Measurements from ENCODE around the gene SSH2. TPM values are rescaled to one million over a fixed set of nuclear protein-coding genes. Genes with fewer than 3 reads are reported as not detected.
"Not testable (repeated sequence)": the region's sequence is repeated elsewhere in the genome, so short reads cannot be mapped to it uniquely, and the experiment has no call there.

The SSH2 gene
- total RNA-seq, 1 donor from 2014 or later: 32.1 TPM

DNA sequence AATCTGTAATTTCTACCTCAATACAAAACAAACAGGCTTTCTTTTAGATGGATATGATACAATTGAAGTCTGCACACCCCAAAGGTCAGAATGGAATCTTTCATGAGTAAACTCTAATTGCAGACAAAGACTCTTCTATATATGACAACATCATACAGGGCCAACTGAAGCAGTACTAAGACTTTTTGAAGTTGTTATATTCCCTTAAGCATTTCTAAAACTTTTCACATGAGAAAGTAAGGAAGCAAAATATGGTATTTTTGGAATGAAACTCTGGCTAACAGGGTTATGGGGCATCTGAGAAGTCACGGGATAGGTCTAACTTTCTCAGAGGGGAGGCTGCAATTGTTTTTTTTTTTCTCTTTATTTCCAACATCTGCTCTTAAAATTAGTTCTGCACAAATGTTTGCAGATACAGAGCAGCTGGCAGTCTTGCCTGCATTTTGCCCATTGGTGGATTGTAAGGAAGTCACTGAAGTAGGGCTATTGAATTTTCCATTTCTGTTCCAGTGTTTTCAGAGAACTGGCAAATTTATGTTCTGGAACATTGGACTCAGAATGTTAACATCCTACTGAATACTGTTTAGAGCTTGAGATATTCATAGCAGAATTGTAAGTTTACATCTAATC is 59.1 kb downstream of the SSH2 start:
- peak; percentile 91 for DNase-seq

DNA sequence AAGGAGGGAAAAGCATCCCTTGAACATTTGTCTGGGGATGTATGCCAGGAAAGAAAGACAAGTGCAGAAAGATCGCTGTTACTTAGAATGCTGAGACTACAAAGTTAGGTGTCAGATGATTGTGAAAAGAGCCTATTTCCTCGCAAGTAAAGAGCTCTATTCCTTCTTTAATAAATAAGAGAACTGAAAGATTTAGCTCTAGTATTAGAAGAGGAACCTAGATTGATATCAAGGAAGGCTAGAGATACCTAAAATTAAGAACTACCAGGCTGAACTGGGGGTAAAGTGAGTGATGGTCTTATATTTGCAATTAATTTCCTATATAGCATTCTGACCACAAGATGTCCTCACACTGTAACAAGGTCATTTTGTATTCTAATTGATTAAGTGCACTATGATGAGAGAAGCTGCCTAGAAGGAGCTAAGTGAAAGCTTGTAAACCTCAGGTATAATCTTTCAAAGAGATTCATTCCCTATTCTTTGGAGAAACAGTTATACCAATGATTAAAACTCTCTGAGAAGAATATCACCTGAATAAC is 62.3 kb downstream of the SSH2 start:
- DNase-seq: peak; percentile 42

DNA sequence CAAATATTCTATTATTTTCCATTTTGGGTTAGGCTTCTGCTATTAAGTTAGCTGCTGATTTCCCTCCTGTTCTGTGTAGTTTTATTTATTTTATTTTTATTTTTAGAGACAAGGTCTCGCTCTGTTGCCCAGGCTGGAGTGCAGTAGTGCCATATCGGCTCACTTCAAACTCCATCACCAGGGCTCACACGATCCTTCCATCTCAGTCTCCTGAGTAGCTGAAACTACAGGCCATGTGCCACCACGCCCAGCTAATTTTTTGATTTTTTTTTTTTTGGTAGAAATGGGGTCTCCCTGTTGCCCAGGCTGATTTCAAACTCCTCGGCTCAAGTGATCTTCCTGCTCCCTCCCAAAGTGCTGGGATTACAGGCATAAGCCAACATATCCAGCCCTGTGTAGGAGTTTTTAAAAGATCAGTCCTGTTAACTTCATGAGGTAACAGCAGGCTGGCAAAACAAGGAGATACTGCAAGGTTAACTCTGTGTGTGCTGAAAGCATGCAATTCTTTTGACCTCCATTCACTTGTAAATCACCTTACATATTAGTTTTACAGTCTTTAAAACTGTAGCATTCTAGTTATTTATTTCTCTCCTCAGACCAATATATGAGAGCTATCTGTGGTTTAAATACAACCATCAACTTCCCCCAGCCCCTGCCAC is 63.2 kb downstream of the SSH2 start:
- peak; percentile 15 for DNase-seq

DNA sequence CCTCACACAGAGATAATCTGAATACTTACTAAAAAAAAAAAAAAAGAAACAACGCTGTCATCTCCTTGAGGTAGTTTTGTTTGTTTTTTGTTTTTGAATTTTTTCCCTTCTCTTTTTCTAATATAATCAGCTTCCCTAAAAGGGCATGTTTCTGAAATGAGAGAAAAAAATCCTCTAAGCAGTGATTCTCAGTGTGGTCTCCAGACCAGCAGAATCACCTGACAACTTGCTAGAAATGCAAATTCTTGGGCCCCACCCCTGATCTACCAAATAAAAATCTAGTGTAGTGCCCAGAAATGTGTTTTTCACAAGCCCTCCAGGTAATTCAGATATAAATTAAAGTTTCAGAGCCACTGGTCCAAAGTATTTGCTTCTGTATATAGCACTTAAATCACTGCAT is 65.4 kb downstream of the SSH2 start:
- no peak for DNase-seq

DNA sequence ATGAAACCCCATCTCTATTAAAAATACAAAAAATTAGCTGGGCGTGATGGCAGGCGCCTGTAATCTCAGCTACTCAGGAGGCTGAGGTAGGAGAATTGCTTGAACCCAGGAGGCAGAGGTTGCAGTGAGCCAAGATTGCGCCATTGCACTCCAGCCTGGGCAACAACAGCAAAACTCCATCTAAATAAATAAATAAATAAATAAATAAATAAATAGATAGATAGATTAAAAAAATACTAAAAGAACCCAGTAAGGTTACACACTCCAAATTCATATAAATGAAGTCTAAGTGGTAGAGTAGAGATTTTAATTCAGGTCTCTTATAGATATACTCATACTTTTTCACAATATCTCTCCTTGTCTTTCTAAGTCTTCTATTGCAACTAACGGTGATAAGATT is 65.9 kb downstream of the SSH2 start:
- DNase-seq: not testable (repeated sequence)

DNA sequence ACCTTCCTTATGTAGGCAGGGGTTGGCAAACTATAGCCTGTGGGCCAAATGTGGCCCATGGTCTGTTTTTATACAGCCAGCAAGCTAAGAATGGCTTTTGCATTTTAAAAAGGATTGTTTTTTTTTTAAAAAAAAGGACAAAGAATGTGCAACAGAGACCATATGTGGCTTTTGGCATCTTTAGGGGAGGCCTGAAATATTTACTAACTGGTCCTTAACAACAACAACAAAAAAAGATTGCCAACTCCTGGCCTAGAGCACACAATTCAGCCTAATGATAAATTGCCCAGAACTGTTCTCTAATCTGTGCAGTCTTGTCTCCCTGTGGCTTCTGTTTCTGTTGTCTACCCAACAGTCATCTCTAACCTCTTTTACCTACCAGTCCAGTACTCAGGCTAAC is 67.1 kb downstream of the SSH2 start:
- DNase-seq: no peak

DNA sequence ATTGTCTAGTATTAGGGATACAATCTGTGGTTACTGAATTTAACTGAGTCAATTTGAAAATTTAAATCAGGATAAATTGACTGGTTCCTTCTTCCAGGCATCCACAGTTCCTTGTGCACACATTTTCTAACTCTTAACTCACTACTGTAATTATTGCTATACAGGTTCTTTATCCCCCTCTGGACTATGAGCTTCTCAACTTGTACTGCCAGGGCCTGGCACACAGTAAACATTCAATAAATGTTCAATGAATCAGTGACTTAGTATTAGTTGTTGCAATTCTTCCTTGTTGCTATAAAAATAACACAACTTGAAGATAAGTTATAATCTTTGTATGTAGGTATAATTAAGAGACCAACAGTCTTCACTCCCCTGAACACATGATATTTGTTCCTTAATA is 67.9 kb downstream of the SSH2 start:
- no peak for DNase-seq

DNA sequence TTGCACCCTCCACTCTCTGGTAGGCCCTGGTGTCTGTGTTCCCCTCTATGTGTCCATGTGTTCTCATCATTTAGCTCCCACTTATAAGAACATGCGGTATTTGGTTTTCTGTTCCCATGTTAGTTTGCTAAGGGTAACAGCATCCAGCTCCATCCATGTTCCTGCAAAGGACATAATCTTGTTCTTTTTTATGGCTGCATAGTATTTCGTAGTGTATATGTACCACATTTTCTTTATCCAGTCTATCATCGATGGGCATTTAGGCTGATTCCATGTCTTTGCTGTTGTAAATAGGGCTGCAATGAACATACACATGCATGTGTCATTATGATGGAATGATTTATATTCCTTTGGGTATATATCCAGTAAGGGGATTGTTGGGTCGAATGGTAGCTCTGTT is 70.6 kb downstream of the SSH2 start:
- DNase-seq: not testable (repeated sequence)

DNA sequence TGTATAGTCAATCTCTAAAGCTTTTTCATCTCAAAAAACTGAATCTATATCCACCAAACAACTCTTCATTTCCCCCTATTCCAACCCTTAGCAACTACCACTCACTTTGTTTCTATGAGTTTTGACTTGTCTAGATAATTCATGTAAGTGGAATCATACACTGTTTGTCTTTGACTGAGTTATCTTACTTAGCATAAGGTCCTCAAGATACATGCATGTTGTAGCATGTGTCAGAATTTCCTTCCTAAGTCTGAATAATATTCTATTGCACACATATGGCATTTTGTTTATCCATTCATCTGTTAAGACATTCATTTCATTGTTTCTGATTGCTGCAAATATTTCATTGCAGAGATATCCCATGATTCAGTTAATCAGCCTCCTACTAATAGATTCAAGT is 72.2 kb downstream of the SSH2 start:
- DNase-seq: no peak

DNA sequence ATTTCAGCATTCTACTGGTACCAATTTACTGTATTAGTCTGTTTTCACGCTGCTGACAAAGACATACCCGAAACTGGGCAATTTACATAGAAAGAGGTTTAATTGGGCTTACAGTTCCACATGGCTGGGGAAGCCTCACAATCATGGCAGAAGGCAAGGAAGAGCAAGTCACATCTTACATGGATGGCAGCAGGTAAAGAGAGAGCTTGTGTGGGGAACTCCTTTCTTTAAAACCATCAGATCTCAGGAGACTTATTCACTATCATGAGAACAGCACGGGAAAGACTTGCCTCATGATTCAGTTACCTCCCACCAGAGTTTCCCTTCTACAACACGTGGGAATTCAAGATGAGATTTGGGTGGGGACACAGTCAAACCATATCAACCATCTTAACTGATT is 72.9 kb downstream of the SSH2 start:
- DNase-seq: not testable (repeated sequence)

DNA sequence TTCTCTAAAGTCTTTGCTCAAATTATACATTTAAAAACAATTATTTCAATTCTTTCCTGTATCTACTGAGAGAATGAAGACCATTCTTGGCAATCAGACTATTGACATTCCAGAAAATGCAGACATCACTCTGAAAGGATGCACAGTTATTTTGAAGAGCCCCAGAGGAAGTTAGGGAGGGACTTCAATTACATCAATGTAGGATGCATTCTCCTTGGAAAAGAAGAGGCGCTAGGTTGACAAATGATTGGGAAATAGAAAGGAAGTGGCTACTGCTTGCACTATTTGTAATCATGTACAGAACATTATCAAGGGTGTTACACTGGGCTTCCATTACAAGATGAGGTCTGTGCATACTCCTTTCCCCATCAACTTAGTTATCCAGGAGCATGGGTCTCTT is 74.3 kb downstream of the SSH2 start:
- DNase-seq: no peak

DNA sequence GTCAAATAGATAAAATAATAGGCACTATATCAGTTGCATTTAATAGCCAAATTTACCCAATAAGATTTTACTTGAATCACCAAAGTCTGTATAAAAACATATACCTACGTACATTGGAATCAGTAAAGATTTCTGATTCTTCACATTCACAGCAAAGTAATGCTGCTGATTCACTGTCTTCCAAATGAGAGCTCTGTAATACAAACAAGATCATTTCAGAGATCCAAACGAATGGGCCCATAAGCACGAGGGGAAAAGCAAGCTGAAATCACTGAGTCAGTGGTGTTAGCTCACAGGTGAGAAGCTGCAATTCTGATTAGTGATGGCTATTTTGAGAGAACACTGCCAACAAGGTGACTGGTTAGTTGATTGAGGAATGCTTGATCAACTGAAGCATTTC is 81.3 kb downstream of the SSH2 start:
- no peak for DNase-seq

DNA sequence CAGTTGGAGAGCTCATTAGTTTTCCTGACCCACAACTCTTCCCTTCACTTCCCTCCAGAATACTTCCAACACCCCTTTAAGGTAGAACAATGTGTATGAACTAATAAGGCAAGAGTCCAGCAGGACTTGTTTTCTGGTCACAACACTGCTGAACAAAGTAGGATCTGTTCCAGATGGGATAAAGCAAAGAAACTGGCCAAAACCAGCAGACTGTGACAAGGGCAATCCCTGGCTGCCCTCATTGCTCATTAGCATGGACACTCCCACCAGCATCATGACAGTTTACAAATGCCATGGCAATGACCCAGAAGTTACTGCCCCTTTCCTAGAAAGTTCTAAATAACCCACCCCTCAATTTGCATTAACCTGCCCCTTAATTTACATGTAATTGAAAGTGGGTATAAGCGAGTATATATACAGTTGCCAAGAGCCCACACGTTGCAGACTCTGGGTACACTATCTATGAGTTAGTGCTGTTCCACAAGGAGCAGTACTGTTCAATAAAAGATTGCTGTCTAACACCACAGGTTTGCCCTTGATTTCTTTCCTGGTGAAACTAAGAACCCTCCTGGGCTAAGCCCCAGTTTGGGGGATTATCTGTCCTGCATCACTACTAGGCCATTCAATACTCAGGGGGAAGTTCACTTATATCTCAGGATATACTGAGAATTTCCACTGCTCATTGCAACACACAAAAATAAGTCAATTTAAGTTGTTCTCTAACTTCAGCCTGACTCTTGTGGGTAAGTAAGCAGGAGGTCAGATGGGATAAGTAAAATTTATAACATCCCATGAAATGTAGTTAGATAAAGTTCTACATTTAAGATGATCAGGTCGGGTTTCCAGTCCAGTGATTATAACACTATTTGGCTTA is 82.3 kb downstream of the SSH2 start:
- DNase-seq: no peak

DNA sequence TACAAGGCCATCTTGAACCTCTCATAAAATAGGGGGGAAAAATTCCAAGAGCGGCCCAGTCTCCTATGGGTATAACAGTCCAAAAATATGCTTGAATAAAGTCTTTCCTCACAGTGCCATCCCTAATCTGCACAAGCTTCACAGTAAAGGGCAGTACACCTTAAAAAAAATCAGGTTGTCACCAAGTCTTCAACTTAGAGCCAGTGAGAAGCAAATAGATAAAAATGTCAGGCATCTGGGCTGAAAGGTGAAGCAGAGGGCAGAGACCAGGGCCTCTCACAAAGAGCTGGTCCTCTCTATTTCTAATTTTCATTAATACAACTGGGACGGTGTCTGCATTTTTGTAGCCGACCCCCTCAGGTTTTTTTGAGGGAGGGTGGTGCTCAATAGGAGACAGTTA is 82.9 kb downstream of the SSH2 start:
- no peak for DNase-seq

DNA sequence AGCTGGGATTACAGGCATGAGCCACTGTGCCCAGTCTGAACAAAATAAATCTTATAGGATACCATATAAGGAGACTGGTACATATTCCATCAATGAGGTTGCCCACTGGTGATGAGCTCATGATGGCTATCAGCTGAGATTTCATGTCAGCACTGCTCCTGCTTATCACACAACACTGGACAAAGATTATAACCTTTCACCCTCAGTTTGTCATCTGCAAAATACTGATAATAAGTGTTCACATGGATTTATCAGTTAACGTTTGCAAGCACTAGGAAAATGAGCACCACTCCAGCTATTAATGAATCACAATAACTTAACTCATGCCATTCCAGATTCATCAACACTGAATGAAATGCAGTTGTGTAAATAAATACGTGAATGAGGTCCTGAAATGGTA is 83.7 kb downstream of the SSH2 start:
- no peak for DNase-seq

DNA sequence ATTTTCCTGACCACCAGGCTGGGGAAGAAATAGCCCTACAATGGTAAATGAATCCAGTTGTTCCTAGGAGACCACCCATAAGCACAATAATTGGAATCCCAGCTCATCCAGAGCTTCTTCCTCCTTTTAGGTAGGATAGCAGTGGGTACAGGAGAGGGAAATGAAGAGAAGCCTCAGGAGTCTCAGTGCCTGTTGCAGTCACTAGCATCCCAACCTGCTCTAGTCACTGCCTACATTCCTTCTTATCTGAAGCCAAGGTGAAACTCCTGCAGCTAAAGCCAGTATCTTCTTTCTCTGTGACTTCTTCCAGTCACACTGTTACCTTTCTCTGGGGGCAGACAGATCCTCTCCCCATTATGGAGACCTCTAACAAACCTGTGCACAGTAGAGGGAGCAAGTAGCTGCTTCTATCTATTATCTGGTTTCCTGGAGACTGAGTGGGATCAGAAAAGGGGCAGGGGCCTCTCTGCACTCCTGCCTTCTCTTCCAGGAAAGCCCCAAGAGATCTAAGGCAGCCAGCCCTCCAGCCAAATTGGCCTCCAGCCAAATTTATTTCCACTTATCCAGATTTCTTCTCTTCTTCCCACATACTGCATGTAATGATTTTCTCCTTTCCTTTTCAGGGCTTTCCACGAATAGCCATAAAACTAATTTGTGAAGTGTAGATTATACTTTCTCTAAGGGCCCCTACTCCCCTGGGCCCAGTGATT is 85.5 kb downstream of the SSH2 start:
- DNase-seq: peak; percentile 86

DNA sequence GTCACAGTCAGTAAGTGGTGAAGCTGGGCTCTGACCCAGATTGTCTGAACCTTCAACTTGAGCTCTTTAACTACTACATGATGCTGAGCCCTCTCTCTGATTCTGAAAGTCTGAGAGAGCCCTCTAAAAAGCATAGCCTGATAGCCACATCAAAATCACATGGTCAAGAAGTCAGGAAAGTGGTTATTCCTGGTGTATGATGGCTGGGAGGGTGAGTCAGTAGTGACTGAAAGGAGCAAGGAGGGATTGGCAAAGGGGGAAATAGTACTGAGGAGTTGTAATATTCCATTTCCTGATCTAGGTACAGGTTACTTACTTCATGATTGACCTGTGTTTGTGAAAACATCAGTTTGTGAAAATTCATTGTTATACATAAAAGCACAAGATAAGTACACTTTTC is 89.1 kb downstream of the SSH2 start:
- DNase-seq: no peak

DNA sequence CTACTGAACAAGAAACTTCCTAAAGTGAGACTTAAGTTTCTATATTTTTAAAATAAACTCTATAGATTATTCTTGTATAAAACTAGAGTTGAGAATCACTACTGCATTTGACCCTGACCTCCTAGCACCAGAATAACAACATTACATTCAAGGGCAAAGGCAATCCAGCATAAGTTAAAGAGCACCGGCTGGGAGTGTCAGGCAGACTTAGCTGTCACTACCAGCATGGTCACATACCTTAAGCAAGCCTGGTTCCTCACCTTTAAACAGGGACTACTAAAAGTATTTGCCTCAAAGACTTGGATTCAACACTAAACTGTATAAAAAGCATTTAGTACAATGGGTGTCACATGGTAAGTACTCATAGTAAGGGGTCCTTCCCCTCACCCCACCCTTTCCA is 90.4 kb downstream of the SSH2 start:
- DNase-seq: no peak

DNA sequence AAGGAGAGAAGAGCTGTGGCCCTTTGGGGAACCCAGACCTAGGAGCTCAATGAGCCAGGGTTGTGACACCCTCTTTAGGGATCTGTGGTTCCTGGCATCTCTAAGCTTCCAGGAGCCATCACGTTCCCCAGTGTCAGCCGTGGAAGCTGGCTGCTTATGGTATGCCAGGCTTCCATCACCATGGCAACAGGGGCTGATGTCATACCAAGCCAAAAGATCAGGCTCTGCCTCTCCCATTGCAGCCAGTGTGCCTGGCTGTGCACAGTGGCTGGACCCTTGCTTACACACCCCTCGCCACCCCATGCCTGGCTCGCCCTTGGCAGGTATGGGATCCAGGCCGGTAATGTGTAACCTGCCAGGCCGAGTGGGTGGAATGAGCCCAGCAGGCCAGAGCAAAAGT is 91.1 kb downstream of the SSH2 start:
- peak; percentile 62 for DNase-seq

DNA sequence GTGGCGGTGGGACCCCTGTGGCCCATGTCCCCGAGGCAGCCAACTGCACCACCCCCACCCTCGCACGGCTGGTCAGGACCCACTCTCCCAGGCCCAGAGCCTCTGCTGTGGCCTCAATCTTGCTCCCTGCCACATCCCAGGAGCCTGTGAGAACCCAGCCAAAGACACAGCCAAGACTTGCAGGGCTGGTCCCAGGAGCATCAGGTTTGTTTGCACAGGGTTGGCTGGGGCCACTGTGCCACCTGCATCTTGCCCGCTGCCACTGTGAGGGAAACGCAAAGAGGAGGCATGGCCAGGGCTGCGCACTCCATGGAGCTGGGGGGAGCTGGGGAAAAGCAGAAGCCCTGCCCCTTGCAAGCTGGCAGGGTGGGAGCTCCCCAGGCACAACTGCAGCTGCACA is 92.5 kb downstream of the SSH2 start:
- no peak for DNase-seq

DNA sequence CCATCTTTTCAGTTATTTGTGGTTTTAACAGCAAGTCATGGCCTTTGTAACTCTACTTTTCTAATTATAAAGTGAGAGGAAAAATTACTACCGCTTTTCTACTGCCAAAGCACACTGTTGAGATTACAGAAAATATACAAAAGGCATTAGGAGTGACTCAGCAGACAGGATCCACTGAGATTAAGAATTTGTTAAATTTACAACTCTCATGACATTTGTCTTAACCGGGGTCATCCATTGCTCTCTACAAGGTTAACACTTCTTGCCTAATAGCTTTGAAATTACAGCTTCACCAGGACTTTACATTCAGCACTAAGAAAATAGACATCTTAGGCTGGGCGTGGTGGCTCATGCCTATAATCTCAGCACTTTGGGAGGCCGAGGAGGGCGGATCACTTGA is 93.4 kb downstream of the SSH2 start:
- DNase-seq: no peak
